Erythroblast (primary cell): ENCODE data around the gene AKNA.

Experiments used
- GATA1 ChIP-seq: IDR thresholded peaks from 2 replicates; pipeline ENCODE4 v1.6.1; 2011; ENCODE audit warnings: low read depth, mild to moderate bottlenecking, control low read depth, low read length, moderate library complexity
- POLR2A ChIP-seq: IDR thresholded peaks from 2 replicates; pipeline ENCODE4 v1.6.1; 2011; ENCODE audit warnings: mild to moderate bottlenecking, low read length

DNA sequence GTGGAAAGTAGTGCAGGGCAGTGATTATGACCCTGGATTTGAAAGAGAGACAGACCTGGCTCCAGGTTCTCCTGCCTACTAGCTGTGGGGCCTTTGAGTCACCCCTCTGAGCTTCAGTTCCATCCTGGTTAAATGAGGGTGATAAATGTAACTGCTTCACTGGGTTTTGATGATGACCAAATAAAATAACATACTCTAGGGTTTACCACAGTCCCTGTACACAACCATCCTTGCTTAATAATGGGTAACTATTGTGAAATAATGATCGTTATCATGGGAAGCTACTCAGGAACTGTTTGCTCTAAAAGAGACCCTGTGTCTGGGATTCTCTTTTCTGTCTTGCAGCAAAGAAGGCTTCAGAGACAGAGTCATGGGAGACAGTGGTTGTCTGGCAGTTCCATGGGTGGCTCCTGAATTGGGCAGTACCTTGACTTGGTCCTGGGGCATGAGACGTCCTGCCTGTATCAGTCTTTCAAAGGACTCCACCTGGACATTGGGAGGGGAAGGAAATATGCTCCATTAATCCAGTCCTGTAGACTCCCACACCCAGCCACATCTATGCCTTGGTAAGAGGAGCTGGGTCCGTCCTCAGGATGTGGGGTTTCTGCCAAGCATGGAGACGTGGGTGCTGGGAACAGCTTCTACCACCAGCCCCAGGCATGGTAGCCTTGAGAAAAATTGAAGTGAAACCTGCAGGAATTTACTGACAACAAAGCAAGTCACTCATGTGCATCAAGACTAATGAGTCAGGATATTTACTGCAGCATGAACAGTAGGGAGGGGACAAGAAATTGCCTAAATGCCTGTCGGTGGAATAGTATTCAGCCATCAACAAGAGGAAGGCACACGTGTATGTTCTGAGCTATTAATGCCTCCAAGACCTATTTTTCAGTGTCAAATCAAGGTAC, 23.4 kb downstream of the AKNA start:
- TF ChIP-seq POLR2A = no peak
- no peak for TF ChIP-seq GATA1
